GM21381 (cell line): ENCODE results near the gene ATRN.

Experiments used
- ATAC-seq: cut with Tn5 transposase; IDR thresholded peaks from one replicate; pipeline ENCODE4 v1.9.1; 2021; ENCODE audit warnings: mild to moderate bottlenecking, moderate library complexity; ENCODE audit not compliant: unreplicated experiment

The ATRN gene

DNA sequence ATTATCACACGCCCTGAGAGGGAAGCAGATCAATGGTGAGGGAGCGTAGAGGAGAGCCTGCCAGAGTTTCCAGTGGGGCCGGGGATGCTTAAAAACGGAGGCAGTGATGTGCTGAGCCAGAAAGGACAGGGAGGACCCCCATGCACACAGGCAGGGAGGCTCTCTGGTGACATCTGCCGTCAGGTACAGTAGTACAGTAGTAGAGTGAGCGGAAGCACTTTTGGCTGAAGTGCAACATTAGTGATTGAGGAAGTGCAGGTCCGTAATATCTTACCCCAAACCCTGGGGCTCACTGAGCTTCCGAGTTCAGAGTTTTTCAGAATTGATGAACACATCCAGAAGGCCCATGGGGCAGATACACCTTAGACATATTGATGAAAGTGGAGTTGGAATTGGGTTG, 150.3 kb downstream of the ATRN start:
- no peak for ATAC-seq

DNA sequence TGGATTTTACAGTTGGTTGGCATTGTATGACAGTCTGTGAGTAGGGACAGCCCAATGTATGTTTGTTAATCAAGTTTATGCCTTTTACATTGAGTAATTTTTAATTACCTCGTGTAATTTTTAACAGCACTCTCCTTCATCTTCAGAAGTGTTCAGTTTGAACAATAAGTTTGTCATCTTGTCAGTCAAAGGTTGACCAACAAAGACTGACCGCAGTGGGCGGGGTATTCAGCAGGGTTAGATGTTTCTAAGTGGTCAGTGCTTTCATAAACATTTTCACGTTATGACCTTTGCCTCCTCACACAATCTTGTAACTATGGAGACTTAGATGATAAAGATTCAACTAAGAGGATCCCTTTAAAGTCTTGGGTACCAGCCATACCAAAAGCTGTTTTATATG, 151.6 kb downstream of the ATRN start:
- ATAC-seq, result no peak

DNA sequence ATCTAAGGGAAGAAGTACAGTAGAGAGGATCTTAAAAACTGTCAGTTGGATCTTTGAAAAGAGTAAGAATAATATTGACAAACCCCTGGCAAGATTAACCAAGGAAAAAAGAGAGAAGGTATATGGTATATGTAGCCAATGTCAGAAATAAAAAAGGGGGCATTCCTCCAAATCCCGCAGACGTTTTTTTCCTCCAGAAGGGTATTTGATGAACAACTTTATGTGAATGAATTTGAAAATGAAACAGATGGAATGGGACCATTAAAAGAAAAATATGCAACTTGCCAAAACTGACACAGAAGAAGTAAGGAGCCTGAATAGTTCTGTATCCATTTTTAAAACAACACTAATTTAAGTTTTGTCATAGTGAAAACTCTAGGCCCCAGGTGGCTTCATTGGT, 156.7 kb downstream of the ATRN start:
- no peak for ATAC-seq

DNA sequence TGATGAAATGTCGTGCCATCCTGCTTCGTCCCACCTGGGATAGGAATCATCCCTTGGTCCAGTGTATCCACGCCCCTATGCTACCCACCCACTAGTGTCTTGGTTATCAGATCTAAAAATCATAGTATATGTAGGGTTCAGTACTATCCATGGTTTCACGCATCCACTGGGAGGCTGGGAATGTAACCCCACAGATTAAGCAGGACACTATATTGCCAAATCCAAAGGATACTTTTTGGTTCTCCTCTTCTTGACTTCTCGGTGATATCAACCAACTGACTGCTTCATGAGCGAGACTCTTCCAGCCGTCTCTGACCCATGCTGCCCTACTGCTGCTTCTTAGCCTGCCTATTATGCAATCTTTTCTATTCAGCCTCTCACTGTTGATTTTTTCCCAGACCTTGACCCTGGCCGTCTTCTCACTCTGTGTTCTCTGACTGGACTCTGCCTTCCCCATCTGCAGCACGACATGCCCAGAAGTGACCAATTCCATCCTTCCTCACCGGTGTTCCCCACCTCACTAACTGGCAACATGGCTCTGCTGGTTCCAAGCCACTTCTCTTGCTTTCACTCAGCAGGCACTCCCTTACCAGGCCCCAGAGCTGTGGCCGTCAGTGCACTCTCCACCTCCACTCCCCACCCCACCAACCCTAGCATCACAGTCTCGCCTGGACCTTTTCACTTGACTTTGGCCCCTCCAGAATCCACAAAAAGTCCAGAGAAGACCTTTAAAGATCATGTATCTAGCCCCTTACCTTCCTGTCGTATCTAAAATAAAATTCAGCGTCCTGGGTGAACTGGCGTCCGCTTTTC, 157.9 kb downstream of the ATRN start:
- ATAC-seq, result no peak

DNA sequence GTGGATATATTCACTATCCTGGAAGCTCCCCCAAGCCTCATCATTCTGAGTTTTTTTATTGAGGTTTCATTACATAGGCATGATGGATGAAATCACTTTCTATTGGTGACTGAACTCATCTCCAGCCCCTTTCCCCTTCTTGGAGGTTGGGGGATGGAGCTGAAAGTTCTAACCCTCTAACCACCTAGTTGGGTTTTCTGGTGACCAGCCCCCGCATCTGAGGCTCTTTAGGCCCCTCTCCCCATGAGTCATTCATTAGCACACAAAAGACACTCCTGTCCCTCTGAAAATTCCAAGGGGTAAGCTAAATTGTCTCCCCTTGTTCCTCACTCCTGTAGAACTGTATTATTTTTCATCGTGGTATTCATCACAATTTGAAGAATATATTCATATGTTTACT, 159.1 kb downstream of the ATRN start:
- ATAC-seq, result no peak

DNA sequence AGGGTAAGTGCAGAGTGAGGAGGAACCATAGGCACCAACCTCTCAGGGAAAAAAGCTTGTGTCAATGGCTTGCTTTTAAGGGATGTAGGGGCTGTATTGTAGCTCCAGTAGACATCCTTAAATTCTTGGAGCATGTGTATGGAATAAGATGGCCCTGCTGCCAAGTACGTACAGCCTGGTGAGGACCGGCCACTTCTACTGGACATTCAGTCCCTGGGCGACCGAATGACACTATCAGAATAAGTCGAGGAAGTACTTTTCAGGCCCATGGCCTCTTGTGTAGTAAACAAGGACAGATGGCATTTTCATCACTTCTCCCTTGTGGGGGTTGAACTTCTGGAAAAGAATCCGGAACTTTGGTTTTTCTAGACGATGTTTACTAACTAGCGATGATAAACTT, 159.6 kb downstream of the ATRN start:
- ATAC-seq, result no peak

DNA sequence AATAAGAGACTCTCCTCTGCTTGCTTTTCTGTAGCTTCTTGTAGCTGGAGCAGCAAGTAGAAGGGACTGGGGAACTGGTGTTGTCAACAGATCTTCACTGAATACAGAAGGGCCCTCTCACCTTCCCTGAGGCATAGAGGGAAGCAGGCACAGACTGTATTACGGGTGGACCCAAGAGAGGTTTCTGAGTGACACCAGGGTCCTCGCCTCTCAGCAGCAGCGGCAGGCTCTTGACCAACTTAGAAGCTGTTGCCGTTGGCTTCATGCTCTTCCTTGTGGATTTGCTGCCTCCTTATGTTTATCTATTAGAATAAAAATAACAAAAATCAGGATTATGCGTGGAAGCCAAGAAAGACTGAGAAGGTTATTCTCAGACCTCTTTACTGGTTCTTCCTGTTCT, 160.7 kb downstream of the ATRN start:
- no peak for ATAC-seq

DNA sequence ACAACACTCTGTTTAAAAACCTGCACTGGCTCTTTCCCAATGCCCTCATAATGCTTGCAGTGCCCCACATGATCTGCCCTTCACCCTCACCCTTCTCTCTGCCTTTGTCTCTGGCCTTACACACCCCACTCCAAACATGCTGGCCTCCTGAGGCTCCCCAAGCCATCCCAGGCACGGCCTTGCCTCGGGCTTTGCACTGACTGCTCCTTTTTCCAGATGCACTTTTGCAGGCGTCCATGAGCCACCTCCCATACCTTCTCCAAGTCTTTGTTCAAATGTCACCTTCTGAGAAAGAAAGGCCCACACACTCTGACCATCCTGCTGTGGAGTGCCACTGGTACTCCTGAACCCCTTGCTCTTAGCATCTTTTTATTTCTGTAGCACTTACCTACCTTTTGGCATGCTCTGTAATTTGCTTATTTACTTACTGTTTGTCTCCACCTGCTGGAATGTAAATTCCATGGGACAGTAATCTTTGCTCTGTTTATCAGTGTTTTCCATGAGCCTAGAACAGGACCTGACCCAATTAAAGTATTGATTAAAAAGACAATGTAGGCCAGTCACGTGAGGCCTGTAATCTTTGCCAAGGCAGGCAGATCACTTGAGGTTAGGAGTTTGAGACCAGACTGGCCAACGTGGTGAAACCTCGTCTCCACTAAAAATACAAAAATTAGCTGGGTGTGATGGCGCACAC, 161.6 kb downstream of the ATRN start:
- ATAC-seq, result no peak

DNA sequence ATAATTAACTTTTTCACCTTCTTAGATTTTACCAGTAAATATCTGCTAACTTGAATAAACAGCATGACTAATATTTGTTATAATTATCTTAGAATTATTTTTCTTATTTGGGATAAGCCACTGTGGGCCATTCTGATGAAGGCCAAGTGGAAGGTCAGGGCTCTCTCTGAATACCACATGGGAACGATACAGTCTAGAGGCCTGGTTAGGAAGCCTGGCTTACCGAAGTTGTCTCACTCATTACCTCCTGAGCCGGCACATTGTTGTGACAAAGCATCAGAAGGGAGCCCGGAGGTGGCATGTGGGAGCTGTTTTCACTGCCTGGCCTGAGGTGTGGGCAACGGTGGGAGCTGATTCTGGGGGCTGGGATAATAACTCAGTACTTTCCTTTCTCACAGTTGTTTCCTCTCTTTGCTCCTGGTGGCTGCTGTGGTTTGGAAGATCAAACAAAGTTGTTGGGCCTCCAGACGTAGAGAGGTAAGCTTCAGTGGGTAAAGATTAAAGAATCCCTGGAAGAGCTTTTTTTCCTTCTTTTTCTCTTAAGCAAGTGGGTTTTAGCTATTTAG, 163.2 kb downstream of the ATRN start:
- ATAC-seq, result no peak

DNA sequence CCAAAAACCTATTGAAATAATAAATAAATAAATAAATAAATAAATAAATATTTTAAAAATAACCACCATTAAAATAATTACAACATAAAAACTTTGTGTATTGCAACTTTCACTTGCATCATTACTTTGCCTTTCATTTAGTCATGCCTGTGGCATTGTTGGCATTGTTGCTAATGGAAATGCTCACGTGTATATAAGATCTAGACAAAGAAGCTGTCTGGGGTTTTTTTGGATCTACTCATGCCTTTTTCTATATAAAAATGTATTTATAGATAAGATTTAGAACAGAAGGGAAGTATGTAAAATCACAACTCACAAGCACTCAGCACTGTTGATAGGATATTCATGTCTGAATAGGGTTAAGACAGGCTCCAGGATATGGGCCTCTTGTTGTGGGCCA, 164.5 kb downstream of the ATRN start:
- no peak for ATAC-seq

DNA sequence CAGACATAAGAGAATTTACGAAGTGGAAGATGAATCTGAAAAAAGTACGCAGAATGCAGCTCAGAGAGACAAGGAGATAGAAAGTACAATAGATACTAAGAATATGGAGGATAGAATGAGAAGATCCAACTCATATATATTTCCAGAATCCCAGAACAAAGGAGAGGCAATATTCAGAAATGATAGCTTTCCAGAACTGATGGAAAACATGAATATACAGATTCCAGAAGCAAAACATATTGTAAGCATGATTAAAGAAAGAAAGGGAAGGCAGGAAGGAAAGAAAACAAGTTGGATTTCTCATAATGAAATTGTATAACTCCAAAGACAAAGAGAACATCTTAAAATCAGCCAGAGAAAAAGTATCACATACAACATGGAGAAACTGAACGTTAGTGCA, 169.4 kb downstream of the ATRN start:
- ATAC-seq, result no peak

DNA sequence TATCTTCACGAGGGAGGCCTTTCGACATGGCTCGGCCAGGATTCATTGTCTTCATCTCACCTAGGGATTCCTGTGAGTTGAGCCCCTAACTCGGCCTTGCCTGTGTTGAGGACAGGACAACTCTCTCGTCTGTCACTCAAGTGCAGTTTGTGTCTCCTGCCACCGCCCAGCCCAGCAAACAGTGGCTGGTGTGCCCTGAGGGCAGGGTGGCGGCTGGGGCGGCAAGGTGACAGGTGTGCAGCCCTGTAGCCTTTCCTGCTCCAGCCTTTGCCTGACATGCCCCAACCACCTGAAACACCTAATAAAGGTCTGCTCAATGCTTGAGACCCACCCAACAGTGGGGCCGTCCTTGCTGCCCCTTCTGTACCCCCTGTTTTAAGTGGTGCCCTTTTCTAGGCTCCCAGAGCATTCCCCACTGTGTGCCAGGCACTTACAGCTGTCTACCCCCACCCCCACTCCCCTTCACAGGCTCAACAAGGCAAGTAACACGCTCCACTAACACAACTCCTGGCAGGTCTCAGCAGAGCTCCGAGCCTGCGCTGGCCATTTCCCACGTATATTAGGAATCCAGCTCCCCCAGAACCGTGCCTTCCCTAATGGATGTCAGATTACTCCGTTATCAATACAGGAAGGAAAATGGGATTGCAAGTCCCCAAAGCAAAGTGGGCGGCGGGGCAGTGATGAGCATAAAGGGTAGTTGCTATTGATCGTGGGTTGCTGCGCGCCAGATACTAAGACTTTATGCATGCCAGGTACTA, 174.7 kb downstream of the ATRN start:
- ATAC-seq, result no peak

DNA sequence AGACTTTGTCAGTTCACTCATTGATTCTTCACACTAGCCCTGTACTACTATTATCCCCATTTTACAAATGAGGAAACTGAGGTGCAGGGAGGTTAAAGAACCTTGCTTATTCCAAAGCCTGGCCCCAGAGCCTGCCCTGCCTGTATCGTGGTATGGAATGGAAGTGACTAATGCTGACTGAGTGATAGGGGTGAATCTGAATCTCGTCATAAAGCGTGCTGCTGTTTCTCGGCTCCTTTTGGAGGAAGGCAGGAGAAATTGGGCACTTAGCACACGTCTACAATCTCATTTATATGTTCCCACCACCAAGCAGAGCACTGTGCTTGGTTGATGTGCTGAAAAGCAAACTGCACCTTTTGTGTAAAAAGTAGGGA, 175.2 kb downstream of the ATRN start:
- ATAC-seq, result no peak

DNA sequence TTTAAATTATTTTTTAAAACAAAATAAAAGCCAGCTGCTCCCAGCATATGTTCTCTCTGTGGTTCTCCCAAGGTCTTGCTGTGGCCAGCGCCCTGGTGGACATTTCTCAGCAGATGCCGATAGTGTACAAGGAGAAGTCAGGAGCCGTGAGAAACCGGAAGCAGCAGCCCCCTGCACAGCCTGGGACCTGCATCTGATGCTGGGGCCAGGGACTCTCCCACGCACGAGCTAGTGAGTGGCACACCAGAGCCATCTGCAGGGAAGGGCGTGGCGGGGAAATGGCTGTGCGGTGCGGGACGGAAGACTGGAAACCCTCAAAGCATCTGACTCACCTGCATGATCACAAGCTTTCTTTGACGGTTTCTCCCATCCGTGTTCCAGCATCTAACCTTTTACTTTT, 175.8 kb downstream of the ATRN start:
- ATAC-seq, result no peak

DNA sequence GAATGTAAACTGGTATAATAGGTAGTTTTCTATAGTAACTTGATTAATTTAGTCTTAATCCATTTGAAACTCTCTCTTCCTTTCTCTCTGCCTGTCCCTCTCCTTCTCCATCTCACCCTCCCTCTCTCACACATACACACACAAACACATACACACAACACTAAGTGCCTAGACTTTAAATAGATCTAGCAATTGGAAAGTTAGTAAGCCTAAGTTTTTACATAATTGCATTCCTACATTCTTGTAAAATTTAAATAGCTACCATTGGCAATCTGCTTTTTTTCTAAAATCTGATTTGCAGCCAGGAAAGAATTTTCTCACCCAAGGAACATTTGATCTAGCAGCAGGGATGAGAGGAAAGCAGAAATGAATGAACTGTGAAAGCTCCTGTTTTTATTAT, 176.7 kb downstream of the ATRN start:
- ATAC-seq, result no peak

DNA sequence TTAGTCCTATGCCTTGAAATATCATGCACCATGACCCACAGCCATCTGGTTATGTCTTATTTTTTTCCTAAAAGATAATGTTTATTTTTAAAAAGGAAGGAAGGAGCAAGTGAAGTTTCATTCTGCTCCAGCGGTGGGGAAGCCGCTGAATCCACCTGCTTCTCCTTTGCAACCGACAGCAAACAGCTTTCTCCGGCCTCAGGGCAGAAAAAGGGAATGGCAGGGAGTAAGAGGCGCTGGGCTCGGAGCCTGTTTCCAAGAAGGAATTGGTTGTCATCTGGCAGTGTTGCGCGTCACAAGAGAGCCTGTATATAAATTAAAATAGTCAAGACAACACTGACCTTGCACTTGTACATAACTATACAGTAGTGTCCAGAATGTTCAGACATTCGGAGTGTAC, 178.1 kb downstream of the ATRN start:
- ATAC-seq, result no peak

DNA sequence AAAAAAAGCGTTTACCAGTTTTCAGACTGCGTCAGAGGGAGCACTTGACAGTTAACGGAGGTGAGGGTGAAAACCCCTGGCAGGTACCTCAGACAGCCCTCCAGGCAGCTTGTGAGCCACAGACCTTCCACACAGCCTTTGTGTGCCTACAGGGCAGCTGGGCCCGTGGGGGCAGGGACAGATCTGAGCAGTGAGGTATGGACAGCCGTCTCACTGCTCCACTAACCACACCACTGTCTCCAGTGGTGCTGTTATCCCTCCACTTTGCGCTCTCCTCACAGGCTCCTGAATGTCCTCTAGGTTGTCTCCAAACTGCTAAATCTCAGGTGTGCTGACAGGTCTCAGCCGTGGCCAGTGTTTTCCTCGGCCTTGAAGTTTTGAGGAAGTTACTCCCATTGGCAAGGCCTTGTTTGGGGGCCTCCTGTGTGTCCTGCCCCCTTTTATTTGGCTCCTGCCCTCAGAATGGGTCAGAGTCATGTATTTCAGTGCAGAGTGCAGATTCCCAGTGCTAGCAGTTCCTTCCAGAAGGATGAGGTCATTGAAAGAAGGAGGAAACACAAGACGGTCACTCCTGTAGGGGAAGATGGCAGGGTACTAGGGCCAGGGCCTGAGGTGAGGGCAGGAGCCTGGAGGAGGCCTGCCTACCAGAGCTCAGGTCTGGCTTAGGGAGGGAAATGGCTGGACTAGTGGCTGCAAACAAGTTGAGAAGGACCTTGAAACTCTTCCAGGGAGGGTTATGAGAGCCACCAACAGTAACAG, 180.6 kb downstream of the ATRN start:
- no peak for ATAC-seq

DNA sequence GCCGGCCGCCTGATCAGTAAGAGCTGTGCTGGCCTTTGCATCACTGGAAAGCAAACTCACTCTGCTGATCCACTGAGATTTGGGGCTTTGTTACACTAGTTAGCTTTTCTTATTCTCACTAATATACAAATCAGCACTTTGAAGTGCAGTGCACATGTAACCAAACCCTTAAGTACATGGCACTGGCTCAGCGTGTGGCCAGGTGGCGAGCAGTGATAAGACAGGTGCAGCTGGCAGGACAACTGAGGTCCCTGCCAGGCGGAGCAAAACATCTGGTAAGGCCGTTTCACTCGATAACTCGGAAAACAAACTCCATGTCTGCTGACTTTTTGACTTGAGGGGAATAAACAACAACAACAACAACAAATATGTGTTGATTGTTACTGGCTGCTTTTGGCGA, 181.4 kb downstream of the ATRN start:
- no peak for ATAC-seq

DNA sequence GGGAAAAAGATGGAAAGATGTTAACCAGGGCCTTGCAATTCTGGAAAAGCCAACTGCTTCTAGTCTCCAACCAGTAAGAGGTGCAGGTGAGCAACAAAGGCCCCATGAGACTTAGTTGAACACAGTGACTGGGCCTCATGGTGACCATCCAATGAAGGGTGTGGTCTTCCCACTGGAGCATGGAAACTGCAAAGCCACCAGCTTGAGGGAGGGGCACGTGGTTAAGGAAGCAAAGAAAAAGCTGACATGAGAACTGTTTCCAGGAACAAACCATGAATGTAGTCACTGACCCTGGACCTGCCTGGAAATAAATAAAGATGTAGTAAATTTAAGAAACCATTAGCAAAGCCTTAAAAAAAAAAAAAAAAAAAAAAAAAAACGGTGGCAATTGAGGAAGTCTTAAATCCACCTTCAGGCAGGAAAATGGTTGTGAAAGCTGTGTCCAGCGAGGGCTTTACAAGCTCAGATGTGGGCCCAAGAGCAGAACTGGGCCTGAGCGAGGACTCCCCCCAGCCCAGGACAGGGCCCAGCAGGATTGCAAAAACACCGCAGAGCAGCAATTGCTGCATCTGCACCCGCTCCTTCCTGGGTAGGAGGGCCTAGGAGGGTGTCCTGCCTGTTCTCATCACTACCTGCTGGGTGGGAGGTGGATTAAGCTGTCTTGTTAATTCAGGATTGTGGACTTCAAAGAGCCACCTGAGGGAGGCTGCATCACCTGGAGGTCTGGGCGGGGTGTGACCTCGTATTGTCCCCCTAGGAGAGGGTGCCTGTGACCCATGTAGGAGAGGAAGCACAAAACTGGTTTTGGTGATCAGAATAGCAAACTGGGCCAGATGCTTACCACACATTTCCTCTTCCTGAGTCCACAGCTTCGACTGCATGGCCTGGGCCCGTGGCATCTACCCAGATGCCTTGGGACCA, 182.1 kb downstream of the ATRN start:
- no peak for ATAC-seq

DNA sequence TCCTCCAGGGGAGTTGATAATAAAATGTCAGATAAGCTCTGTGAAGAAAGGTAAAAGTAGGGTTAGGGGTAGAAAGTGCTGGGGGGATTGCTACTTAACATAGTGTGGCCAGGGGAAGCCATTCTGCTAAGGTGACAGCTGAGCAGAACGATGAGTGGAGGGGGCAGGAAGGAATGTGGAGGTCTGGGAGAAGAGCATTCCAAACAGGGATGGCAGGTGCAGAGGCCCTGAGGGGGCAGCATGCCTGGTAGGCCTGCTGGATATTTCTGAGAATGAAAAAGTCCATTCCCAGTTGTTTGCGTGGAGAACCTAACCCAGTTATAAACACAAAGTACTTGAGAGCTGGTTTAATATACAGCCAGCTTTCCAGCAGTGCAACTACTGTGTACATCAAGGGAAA, 183.1 kb downstream of the ATRN start:
- no peak for ATAC-seq
